ENCODE data around the gene LDHAL6A.

Gene LDHAL6A

GRCh38 chr11:18491924-18492323, 36.3 kb downstream of the LDHAL6A start:
- no peaks in the 10 kb centered on the region for H3K27me3 ChIP-seq (ENCODE audit: insufficient read depth, low read length, poor library complexity, severe bottlenecking)
- no peaks in the 10 kb centered on the region for H3K4me1 ChIP-seq (ENCODE audit: insufficient read depth, low read length, poor library complexity, severe bottlenecking)
- no peak overlapping the region for H2AFZ ChIP-seq (ENCODE audit: low read length)
- no peak overlapping the region for H3K4me3 ChIP-seq (ENCODE audit: low read length, poor library complexity, severe bottlenecking)
- no peak for TF ChIP-seq CTCF (conservative IDR thresholded peaks at IDR 0.05; ENCODE audit: low read length)
- no peaks in the 10 kb centered on the region for H4K20me1 ChIP-seq (ENCODE audit: insufficient read depth, low read length, poor library complexity, severe bottlenecking)
- H3K9ac ChIP-seq (ENCODE audit: low read depth, low read length, poor library complexity, severe bottlenecking), result no peak overlapping the region
- H3K36me3 ChIP-seq (ENCODE audit: insufficient read depth, low read length), result peaks cover 47% of the 10 kb centered on the region; the same call in 1 of the 2 replicates
- H3K4me2 ChIP-seq (ENCODE audit: low read depth, low read length, poor library complexity, severe bottlenecking), result no peak overlapping the region
- H3K79me2 ChIP-seq (ENCODE audit: insufficient read depth, low read length), result no peaks in the 10 kb centered on the region
- H3K9me3 ChIP-seq (ENCODE audit: insufficient read depth, low read depth, low read length), result no peaks in the 10 kb centered on the region
- H3K9me2 ChIP-seq (replicated peaks; ENCODE audit: low read depth, low read length), result no peaks in the 10 kb centered on the region
- H3F3A ChIP-seq (ENCODE audit: low read depth), result no peaks in the 10 kb centered on the region

- H3F3A ChIP-seq (ENCODE audit: low read depth), result no peaks in the 10 kb centered on the region
- no peak overlapping the region for H3K9ac ChIP-seq (ENCODE audit: low read depth, low read length, poor library complexity, severe bottlenecking)
- H3K27me3 ChIP-seq (ENCODE audit: insufficient read depth, low read length, poor library complexity, severe bottlenecking), result no peaks in the 10 kb centered on the region
- no peak for TF ChIP-seq CTCF (conservative IDR thresholded peaks at IDR 0.05; ENCODE audit: low read length)
- no peak for TF ChIP-seq EZH2phosphoT487 (IDR thresholded peaks at IDR 0.05; ENCODE audit: borderline replicate concordance)
- H3K4me2 ChIP-seq (ENCODE audit: low read depth, low read length, poor library complexity, severe bottlenecking), result no peak overlapping the region
- no peaks in the 10 kb centered on the region for H3K4me1 ChIP-seq (ENCODE audit: insufficient read depth, low read length, poor library complexity, severe bottlenecking)
- H4K20me1 ChIP-seq (ENCODE audit: insufficient read depth, low read length, poor library complexity, severe bottlenecking), result no peaks in the 10 kb centered on the region
- H3K9me2 ChIP-seq (replicated peaks; ENCODE audit: low read depth, low read length), result no peaks in the 10 kb centered on the region
- no peaks in the 10 kb centered on the region for H3K9me3 ChIP-seq (ENCODE audit: insufficient read depth, low read depth, low read length)
- no peak overlapping the region for H3K4me3 ChIP-seq (ENCODE audit: low read length, poor library complexity, severe bottlenecking)
- no peak overlapping the region for H2AFZ ChIP-seq (ENCODE audit: low read length)
- H3K36me3 ChIP-seq (ENCODE audit: insufficient read depth, low read length), result peaks cover 50% of the 10 kb centered on the region; the same call in 1 of the 2 replicates
- no peaks in the 10 kb centered on the region for H3K79me2 ChIP-seq (ENCODE audit: insufficient read depth, low read length)
These were observed 37.2 kb downstream of the LDHAL6A start for GRCh38 chr11:18492888-18493287.

- Histone ChIP-seq H3K27me3 (ENCODE audit: insufficient read depth, low read length, poor library complexity, severe bottlenecking) (no peaks in the 10 kb centered on the region), H2AFZ (ENCODE audit: low read length) (no peak overlapping the region), H3K4me2 (ENCODE audit: low read depth, low read length, poor library complexity, severe bottlenecking) (no peak overlapping the region), H3K9me3 (ENCODE audit: insufficient read depth, low read depth, low read length) (no peaks in the 10 kb centered on the region), H3F3A (ENCODE audit: low read depth) (no peaks in the 10 kb centered on the region), H3K4me1 (ENCODE audit: insufficient read depth, low read length, poor library complexity, severe bottlenecking) (no peaks in the 10 kb centered on the region), H3K4me3 (ENCODE audit: low read length, poor library complexity, severe bottlenecking) (no peak overlapping the region), H3K36me3 (ENCODE audit: insufficient read depth, low read length) (peaks cover 52% of the 10 kb centered on the region; the same call in 1 of the 2 replicates), H3K9ac (ENCODE audit: low read depth, low read length, poor library complexity, severe bottlenecking) (no peak overlapping the region), H4K20me1 (ENCODE audit: insufficient read depth, low read length, poor library complexity, severe bottlenecking) (no peaks in the 10 kb centered on the region), H3K9me2 (replicated peaks; ENCODE audit: low read depth, low read length) (no peaks in the 10 kb centered on the region), H3K79me2 (ENCODE audit: insufficient read depth, low read length) (no peaks in the 10 kb centered on the region)
- no peak for TF ChIP-seq CTCF (conservative IDR thresholded peaks at IDR 0.05; ENCODE audit: low read length)
- TF ChIP-seq EZH2phosphoT487 (IDR thresholded peaks at IDR 0.05; ENCODE audit: borderline replicate concordance), result no peak
These were observed 37.7 kb downstream of the LDHAL6A start for GRCh38 chr11:18493310-18493709.
